K562 (cell line): Measurements from ENCODE around the gene HPN. TPM values are rescaled to one million over a fixed set of nuclear protein-coding genes. Genes with fewer than 3 reads are reported as not detected.

Experiments used
- CBX3 ChIP-seq, 2 experiments: IDR thresholded peaks; 1 replicate in 1 of 2; 2 replicates in 1 of 2; pipeline ENCODE4 v1.6.1; 2012; ENCODE audit warnings: inconsistent platforms in 2 of 2, low read length in 2 of 2, borderline replicate concordance in 1 of 2, control low read depth in 1 of 2
- DIDO1 ChIP-seq: fragments of 450-650 bp; IDR thresholded peaks from 2 replicates; pipeline ENCODE4 v1.6.1; 2016; ENCODE audit warnings: low read depth, missing biosample characterization, missing genetic modification characterization
- IFI16 ChIP-seq: fragments of 250-450 bp; sonication (Bioruptor Pico); IDR thresholded peaks from 2 replicates; pipeline ENCODE4 v2.1.2; 2022; ENCODE audit warnings: mild to moderate bottlenecking, inconsistent platforms
- MAZ ChIP-seq, 2 experiments: fragments of 450-650 bp in 1 of 2; sonication (generic) in 1 of 2; formaldehyde crosslinking; IDR thresholded peaks in 1 of 2; conservative IDR thresholded peaks in 1 of 2; 2 replicates each; pipeline versions ENCODE4 v1.4.0 to v1.5.0; 2020; ENCODE audit warnings: mild to moderate bottlenecking in 1 of 2, missing genetic modification reagents in 1 of 2
- SMARCB1 ChIP-seq: IDR thresholded peaks from 2 replicates; pipeline ENCODE4 v1.6.1; 2011; ENCODE audit warnings: improper control_type of control experiment, low read depth; ENCODE audit not compliant: insufficient read length
- ZBTB8A ChIP-seq: fragments of 450-650 bp; IDR thresholded peaks from 2 replicates; pipeline ENCODE4 v1.6.1; 2018; ENCODE audit warnings: mild to moderate bottlenecking, moderate library complexity; ENCODE audit not compliant: partially characterized antibody
- polyA plus RNA-seq, 8 experiments: library from polyadenylated mRNA; depleted of rRNA in 4 of 8; stranded (reverse) in 5 of 8; unstranded in 3 of 8; fragments of >200 nt; fragmentation: Nextera tagmentation in 2 of 8; fragmentation: Illumina TruSeq in 1 of 8; extraction: Ambion mirVana in 2 of 8; extraction: Trizol in 1 of 8; gene quantifications; 2 replicates each; pipeline versions ENCODE4 v1.2.1 to v1.2.3, GENCODE V29; 2011 to 2014; ENCODE audit warnings: inconsistent platforms in 1 of 8, missing spikeins in 1 of 8
- total RNA-seq, 7 experiments: library from RNA; depleted of rRNA in 6 of 7; stranded (reverse); fragments of >200 nt in 6 of 7; fragmentation: Illumina TruSeq in 2 of 7; extraction: Trizol in 2 of 7; gene quantifications; 2 replicates each; pipeline versions ENCODE4 v1.2.1 to v1.2.3, GENCODE V29; 2011 to 2021; ENCODE audit warnings: low replicate concordance in 1 of 7
- TF ChIP-seq, protein P1 (sequence below), 2 experiments: fragments of 450-650 bp; IDR thresholded peaks; 2 replicates each; pipeline ENCODE4 v1.6.1; 2016; ENCODE audit warnings: mild to moderate bottlenecking in 2 of 2, borderline replicate concordance in 1 of 2, low read depth in 1 of 2, moderate library complexity in 1 of 2
- TF ChIP-seq, protein P2 (sequence below): fragments of 200-800 bp; sonication (Bioruptor generic); IDR thresholded peaks from 2 replicates; pipeline ENCODE4 v1.6.1; 2017; ENCODE audit warnings: missing genetic modification characterization, missing compliant biosample characterization
- TF ChIP-seq, protein P3 (sequence below), 3 experiments: fragments of 200-800 bp in 1 of 3; sonication (Bioruptor generic) in 1 of 3; sonication (generic) in 1 of 3; formaldehyde crosslinking in 1 of 3; IDR thresholded peaks; 2 replicates each; pipeline versions ENCODE4 v1.6.1 to v1.8.0; 2016 to 2022; ENCODE audit warnings: mild to moderate bottlenecking in 2 of 3, missing compliant biosample characterization in 2 of 3, missing genetic modification characterization in 2 of 3, missing genetic modification reagents in 1 of 3

The HPN gene
- total and polyA plus RNA-seq, 9 of the 15 experiments (the other 6 are each of a cell fraction or from before 2014, with no cell fraction given), result 0.10 to 0.20 TPM; not detected in 7

GRCh38 chr19:35090506-35091214 lies 49.1 kb downstream of the HPN start (continued):
- TF ChIP-seq, protein P1, sequence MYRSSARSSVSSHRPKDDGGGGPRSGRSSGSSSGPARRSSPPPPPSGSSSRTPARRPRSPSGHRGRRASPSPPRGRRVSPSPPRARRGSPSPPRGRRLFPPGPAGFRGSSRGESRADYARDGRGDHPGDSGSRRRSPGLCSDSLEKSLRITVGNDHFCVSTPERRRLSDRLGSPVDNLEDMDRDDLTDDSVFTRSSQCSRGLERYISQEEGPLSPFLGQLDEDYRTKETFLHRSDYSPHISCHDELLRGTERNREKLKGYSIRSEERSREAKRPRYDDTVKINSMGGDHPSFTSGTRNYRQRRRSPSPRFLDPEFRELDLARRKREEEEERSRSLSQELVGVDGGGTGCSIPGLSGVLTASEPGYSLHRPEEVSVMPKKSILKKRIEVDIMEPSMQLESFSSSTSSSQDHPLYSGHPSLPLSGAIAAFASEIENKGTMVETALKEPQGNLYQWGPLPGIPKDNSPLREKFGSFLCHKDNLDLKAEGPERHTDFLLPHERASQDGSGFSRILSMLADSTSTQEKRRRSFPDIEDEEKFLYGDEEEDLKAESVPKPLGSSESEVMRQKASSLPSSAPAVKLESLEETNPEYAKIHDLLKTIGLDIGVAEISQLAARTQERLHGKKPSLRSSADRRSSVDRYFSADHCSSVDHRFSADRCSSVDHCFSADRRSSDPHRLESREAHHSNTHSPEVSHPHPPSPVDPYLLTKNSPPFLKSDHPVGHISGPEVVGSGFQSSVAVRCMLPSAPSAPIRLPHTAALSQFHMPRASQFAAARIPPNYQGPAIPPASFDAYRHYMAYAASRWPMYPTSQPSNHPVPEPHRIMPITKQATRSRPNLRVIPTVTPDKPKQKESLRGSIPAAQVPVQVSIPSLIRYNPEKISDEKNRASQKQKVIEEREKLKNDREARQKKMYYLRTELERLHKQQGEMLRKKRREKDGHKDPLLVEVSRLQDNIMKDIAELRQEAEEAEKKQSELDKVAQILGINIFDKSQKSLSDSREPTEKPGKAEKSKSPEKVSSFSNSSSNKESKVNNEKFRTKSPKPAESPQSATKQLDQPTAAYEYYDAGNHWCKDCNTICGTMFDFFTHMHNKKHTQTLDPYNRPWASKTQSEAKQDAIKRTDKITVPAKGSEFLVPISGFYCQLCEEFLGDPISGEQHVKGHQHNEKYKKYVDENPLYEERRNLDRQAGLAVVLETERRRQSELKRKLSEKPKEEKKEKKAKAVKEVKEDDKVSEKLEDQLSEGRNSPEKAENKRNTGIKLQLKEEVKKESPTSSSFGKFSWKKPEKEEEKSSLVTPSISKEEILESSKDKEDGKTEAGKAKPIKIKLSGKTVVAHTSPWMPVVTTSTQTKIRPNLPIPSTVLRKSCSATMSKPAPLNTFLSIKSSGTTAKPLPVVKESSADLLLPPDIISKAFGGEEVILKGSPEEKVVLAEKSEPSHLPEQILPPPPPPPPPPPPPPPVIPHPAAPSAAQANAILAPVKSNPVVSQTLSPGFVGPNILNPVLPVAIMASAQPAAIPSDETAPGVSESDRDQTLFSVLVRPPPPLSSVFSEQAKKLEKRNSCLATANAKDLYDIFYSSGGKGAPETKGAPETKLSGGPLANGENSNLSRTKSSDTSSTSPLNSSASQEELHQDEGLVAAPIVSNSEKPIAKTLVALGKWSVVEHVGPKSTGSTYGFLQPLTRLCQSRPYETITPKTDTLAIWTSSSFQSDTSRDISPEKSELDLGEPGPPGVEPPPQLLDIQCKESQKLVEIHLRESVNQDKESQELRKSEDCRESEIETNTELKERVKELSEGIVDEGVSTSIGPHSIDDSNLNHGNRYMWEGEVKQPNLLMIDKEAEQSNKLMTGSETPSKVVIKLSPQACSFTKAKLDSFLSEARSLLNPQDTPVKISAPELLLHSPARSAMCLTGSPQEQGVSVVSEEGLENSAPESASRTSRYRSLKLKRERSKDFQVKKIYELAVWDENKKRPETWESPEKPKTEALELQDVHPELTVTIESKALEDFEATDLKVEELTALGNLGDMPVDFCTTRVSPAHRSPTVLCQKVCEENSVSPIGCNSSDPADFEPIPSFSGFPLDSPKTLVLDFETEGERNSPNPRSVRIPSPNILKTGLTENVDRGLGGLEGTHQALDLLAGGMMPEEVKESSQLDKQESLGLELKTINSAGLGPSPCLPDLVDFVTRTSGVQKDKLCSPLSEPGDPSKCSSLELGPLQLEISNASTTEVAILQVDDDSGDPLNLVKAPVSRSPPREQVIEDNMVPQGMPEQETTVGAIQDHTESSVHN (IDR thresholded peaks at IDR 0.05; ENCODE audit: borderline replicate concordance in 1 of 2, low read depth in 1 of 2), result no peak
- TF ChIP-seq, protein P2, sequence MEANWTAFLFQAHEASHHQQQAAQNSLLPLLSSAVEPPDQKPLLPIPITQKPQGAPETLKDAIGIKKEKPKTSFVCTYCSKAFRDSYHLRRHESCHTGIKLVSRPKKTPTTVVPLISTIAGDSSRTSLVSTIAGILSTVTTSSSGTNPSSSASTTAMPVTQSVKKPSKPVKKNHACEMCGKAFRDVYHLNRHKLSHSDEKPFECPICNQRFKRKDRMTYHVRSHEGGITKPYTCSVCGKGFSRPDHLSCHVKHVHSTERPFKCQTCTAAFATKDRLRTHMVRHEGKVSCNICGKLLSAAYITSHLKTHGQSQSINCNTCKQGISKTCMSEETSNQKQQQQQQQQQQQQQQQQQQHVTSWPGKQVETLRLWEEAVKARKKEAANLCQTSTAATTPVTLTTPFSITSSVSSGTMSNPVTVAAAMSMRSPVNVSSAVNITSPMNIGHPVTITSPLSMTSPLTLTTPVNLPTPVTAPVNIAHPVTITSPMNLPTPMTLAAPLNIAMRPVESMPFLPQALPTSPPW, result peak; percentile 86
- TF ChIP-seq, protein P3, sequence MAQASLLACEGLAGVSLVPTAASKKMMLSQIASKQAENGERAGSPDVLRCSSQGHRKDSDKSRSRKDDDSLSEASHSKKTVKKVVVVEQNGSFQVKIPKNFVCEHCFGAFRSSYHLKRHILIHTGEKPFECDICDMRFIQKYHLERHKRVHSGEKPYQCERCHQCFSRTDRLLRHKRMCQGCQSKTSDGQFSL (CRISPR knock-in tag; IDR thresholded peaks at IDR 0.05), result peak; percentile 85
- TF ChIP-seq, protein P3 (tag; IDR thresholded peaks at IDR 0.05), result peak in 1 of 2 experiments; percentile 94; a peak in 2 of 4 replicates
- no peak for TF ChIP-seq IFI16 (CRISPR knock-in tag)
- TF ChIP-seq SMARCB1, result no peak
- 0 out of 3 replicates have a peak, but pooled peaks of 1 of the 2 experiments have one; percentile 24 for TF ChIP-seq CBX3 (IDR thresholded peaks at IDR 0.05; ENCODE audit: borderline replicate concordance in 1 of 2, low read length in 2 of 2)
- peak in 1 of 2 experiments; percentile 30; a peak in 1 of 4 replicates for TF ChIP-seq MAZ (CRISPR knock-in tag; conservative IDR thresholded peaks at IDR 0.05 in 1 of 2, IDR thresholded peaks at IDR 0.05 in 1 of 2)
- TF ChIP-seq ZBTB8A, result no peak
- no peak for TF ChIP-seq DIDO1 (tag)
